ENCODE measurements around the gene CFAP54. TPM values are rescaled to one million over a fixed set of nuclear protein-coding genes. Genes with fewer than 3 reads are reported as not detected.

Gene CFAP54
- total RNA-seq, 1 experiment from 2014 or later = 0.64 TPM

DNA sequence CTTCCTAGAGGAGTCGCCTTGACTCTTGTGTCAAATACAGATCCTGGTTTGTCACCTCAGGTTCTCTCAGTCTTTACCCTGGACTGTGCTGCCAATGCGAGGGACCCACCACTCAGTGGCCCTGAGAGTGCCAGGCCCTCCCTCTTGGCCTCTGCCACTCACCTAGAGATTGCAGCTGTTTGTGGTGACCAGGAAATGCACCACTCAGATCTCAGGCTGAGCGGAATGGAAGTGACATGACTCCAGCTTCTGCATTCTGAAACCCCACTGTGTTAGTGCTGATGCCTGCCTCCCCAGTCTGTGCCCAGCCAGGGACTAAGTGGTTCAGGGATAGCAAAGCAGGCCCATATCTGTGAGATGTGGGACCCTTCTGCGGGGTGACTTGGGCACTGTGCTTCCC, 389.9 kb downstream of the CFAP54 start:
- BruUV-seq (replicated peaks) = no TSS peak
- ATAC-seq = no peak

DNA sequence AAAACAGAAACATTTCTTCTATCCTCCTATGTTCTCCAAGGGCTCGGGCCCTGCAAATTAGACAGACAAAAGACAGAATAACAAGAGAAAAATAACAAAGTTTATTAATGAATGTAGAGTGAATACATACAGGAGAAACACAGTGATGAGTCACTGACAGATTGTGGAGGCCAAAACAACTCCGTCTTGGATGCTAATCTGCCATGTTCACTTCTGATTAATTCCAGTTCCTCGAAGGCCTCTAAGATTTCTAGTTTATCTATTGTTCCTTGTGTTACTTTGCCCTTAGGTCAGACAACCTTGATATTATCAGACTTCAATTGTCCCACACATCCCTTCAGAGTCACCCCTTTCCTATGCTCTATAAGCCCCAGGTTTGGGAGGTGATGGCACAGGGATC, 390.8 kb downstream of the CFAP54 start:
- CTCF ChIA-PET = no interaction called here
- ATAC-seq = no peak

More for the DNA sequence above, 389.9 kb downstream of the CFAP54 start:
- no peaks in the 10 kb centered on the region; the same call in 1 of the 2 replicates for H3K27me3 ChIP-seq (ENCODE audit: control insufficient read depth, insufficient read depth, low read length)
- intact Hi-C loops (cut with micrococcal nuclease; ENCODE audit: unreplicated experiment) (no loop called here), in situ Hi-C loops (cut with HindIII; ENCODE audit: low pct_unique_long_range_greater_than_20kb, low sequenced_read_pairs) (no loop called here)
- ChIA-PET POLR2A (no interaction called here), CTCF (no interaction called here)
- TF ChIP-seq, protein P1, sequence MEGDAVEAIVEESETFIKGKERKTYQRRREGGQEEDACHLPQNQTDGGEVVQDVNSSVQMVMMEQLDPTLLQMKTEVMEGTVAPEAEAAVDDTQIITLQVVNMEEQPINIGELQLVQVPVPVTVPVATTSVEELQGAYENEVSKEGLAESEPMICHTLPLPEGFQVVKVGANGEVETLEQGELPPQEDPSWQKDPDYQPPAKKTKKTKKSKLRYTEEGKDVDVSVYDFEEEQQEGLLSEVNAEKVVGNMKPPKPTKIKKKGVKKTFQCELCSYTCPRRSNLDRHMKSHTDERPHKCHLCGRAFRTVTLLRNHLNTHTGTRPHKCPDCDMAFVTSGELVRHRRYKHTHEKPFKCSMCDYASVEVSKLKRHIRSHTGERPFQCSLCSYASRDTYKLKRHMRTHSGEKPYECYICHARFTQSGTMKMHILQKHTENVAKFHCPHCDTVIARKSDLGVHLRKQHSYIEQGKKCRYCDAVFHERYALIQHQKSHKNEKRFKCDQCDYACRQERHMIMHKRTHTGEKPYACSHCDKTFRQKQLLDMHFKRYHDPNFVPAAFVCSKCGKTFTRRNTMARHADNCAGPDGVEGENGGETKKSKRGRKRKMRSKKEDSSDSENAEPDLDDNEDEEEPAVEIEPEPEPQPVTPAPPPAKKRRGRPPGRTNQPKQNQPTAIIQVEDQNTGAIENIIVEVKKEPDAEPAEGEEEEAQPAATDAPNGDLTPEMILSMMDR (IDR thresholded peaks at IDR 0.05) = no peak
- TF ChIP-seq, protein P2, sequence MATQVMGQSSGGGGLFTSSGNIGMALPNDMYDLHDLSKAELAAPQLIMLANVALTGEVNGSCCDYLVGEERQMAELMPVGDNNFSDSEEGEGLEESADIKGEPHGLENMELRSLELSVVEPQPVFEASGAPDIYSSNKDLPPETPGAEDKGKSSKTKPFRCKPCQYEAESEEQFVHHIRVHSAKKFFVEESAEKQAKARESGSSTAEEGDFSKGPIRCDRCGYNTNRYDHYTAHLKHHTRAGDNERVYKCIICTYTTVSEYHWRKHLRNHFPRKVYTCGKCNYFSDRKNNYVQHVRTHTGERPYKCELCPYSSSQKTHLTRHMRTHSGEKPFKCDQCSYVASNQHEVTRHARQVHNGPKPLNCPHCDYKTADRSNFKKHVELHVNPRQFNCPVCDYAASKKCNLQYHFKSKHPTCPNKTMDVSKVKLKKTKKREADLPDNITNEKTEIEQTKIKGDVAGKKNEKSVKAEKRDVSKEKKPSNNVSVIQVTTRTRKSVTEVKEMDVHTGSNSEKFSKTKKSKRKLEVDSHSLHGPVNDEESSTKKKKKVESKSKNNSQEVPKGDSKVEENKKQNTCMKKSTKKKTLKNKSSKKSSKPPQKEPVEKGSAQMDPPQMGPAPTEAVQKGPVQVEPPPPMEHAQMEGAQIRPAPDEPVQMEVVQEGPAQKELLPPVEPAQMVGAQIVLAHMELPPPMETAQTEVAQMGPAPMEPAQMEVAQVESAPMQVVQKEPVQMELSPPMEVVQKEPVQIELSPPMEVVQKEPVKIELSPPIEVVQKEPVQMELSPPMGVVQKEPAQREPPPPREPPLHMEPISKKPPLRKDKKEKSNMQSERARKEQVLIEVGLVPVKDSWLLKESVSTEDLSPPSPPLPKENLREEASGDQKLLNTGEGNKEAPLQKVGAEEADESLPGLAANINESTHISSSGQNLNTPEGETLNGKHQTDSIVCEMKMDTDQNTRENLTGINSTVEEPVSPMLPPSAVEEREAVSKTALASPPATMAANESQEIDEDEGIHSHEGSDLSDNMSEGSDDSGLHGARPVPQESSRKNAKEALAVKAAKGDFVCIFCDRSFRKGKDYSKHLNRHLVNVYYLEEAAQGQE (IDR thresholded peaks at IDR 0.05; ENCODE audit: insufficient read depth in 1 of 2, low read depth in 2 of 2, low read length in 1 of 2) = no peak
- TF ChIP-seq POLR2AphosphoS5 (IDR thresholded peaks at IDR 0.05; ENCODE audit: low read depth, low read length) = no peak
- TF ChIP-seq SIN3A (IDR thresholded peaks at IDR 0.05; ENCODE audit: borderline replicate concordance, insufficient read depth, low read depth, low read length) = no peak
- no peak for TF ChIP-seq TCF7L2 (IDR thresholded peaks at IDR 0.05; ENCODE audit: low read depth, low read length)
- H3K27ac ChIP-seq (ENCODE audit: low read length) = no peak overlapping the region
- no peaks in the 10 kb centered on the region for H3K36me3 ChIP-seq (ENCODE audit: control insufficient read depth, insufficient read depth, low read length)
- H3K4me1 ChIP-seq (ENCODE audit: control insufficient read depth, insufficient read depth, low read length) = no peaks in the 10 kb centered on the region
- no peak for DNase-seq (ENCODE audit: low read depth, low spot score)
- H3K9me3 ChIP-seq (ENCODE audit: control insufficient read depth, insufficient read depth, low read depth, low read length) = no peaks in the 10 kb centered on the region
- H3K4me3 ChIP-seq (ENCODE audit: low read depth in 2 of 2, low read length in 2 of 2) = no peak overlapping the region

More for the DNA sequence above, 390.8 kb downstream of the CFAP54 start:
- DNase-seq (ENCODE audit: low read depth, low spot score) = no peak
- no peak overlapping the region for H3K4me3 ChIP-seq (ENCODE audit: low read depth in 2 of 2, low read length in 2 of 2)
- no TSS peak for BruUV-seq (replicated peaks)
- POLR2A ChIA-PET = no interaction called here
- H3K9me3 ChIP-seq (ENCODE audit: control insufficient read depth, insufficient read depth, low read depth, low read length) = no peaks in the 10 kb centered on the region
- no peaks in the 10 kb centered on the region; the same call in 1 of the 2 replicates for H3K27me3 ChIP-seq (ENCODE audit: control insufficient read depth, insufficient read depth, low read length)
- TF ChIP-seq TCF7L2 (IDR thresholded peaks at IDR 0.05; ENCODE audit: low read depth, low read length) = no peak
- TF ChIP-seq, protein P2 (IDR thresholded peaks at IDR 0.05; ENCODE audit: insufficient read depth in 1 of 2, low read depth in 2 of 2, low read length in 1 of 2) = no peak
- no peak for TF ChIP-seq POLR2AphosphoS5 (IDR thresholded peaks at IDR 0.05; ENCODE audit: low read depth, low read length)
- TF ChIP-seq, protein P1 (IDR thresholded peaks at IDR 0.05) = no peak
- TF ChIP-seq SIN3A (IDR thresholded peaks at IDR 0.05; ENCODE audit: borderline replicate concordance, insufficient read depth, low read depth, low read length) = no peak
- H3K4me1 ChIP-seq (ENCODE audit: control insufficient read depth, insufficient read depth, low read length) = no peaks in the 10 kb centered on the region
- no peak overlapping the region for H3K27ac ChIP-seq (ENCODE audit: low read length)
- no peaks in the 10 kb centered on the region for H3K36me3 ChIP-seq (ENCODE audit: control insufficient read depth, insufficient read depth, low read length)
- in situ Hi-C loops (cut with HindIII; ENCODE audit: low pct_unique_long_range_greater_than_20kb, low sequenced_read_pairs) (no loop called here), intact Hi-C loops (cut with micrococcal nuclease; ENCODE audit: unreplicated experiment) (no loop called here)
